ES-I3 (cell line): Measurements from ENCODE around the gene TSPAN4.

ENCODE experiments used
- H3K36me3 ChIP-seq: 2 replicates; pipeline ENCODE4 v1.6.1; 2013; ENCODE audit warnings: mild to moderate bottlenecking, low read length, control low read depth, moderate library complexity; ENCODE audit not compliant: insufficient read depth
- H3K4me1 ChIP-seq: 2 replicates; pipeline ENCODE4 v1.6.1; 2013; ENCODE audit warnings: mild to moderate bottlenecking, control low read depth, low read length; ENCODE audit not compliant: insufficient read depth
- H3K9ac ChIP-seq: 2 replicates; pipeline ENCODE4 v1.6.1; 2013; ENCODE audit warnings: low read depth, mild to moderate bottlenecking, low read length, moderate library complexity
- H3K9me3 ChIP-seq: 2 replicates; pipeline ENCODE4 v1.6.1; 2013; ENCODE audit warnings: mild to moderate bottlenecking, low read length, moderate library complexity; ENCODE audit not compliant: control insufficient read depth, insufficient read depth

Gene TSPAN4

DNA sequence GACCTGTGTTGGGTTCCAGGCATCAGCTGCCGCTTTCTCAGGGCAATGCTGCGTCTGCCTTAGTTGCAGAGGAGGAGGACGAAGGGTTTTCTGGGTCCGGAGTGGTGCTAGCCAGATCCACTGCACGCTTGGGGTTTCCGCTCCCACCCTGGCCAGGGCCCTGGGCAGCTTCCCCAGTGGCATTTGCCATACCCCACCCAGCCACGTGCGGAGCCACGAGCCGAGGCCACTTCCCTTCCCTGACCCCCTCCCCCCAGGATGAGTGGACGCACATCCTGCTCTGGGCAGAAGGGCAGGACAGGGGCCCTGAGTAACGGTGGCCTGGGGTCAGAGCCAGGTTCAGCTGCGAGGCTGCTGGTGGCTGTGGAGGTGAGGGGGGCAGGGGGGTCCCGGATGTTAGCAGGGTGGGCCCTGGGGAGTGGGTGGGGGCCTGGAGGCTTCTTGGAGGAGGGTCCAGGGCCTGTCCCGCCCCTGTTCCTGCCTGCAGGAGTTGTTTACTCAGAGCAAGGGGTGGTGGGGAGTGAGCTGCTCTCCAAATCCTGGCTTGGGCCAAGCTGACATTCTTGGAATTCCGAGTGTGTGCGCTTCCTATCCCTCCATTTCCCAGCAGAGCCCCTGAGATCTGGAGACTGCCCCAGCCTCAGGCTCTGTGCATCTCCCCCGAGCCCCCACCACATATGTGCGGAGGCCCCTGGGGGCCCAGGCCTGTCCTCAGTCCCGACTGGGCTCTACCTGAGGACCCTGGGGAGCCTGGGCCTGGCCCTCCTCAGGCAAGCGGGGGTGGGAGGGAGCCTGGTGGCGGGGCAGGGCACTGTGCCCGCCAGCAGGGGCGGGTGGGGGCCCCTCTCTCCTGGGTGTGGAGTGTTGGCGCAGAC is 1.4 kb downstream of the TSPAN4 start:
- peaks cover 2% of the 10 kb centered on the region for H3K36me3 ChIP-seq
- no peaks in the 10 kb centered on the region for H3K9me3 ChIP-seq
- peaks cover 24% of the 10 kb centered on the region; the same call in 1 of the 2 replicates for H3K4me1 ChIP-seq
- H3K9ac ChIP-seq, result peak overlapping the region; percentile 83

GRCh38 chr11:844693-845644 is 2.3 kb downstream of the TSPAN4 start:
- Histone ChIP-seq H3K4me1 (peaks cover 24% of the 10 kb centered on the region; the same call in 1 of the 2 replicates), H3K36me3 (no peaks in the 10 kb centered on the region), H3K9ac (peak overlapping the region; percentile 38), H3K9me3 (no peaks in the 10 kb centered on the region)

DNA sequence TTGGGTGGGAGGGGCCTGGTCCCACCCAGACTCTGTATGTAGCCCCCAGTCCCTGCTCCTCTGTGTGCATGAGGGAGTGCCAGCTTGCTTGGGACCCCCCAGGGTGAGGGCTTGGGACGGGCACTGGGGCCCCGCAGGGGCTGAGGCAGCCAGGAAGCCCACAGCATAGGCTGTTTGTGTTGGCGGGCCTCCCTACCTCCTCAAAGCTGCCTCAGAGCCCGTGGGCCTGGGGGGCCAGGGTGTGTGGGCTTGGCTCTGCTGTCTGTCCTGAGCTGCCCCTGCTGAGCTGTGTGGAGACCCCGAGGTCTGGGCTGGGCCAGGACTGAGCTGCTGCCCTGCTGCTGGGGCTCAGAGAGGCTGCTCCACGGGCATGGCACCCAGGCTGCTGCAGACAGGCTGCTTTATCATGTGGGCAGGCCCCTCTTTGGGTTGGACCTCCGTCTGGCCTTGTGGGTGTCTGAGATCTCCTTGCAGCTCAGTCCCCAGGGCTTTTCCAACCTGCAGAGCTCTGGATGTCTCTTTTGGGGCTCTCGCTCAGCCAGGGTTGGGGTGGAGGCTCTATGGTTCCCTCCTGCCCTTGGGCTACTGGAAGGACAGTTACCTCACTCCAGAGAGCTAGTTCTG is 3.3 kb downstream of the TSPAN4 start:
- H3K4me1 ChIP-seq, result peaks cover 24% of the 10 kb centered on the region; the same call in 1 of the 2 replicates
- peak overlapping the region; percentile 8; the same call in 1 of the 2 replicates for H3K9ac ChIP-seq
- no peaks in the 10 kb centered on the region for H3K36me3 ChIP-seq
- H3K9me3 ChIP-seq, result no peaks in the 10 kb centered on the region

DNA sequence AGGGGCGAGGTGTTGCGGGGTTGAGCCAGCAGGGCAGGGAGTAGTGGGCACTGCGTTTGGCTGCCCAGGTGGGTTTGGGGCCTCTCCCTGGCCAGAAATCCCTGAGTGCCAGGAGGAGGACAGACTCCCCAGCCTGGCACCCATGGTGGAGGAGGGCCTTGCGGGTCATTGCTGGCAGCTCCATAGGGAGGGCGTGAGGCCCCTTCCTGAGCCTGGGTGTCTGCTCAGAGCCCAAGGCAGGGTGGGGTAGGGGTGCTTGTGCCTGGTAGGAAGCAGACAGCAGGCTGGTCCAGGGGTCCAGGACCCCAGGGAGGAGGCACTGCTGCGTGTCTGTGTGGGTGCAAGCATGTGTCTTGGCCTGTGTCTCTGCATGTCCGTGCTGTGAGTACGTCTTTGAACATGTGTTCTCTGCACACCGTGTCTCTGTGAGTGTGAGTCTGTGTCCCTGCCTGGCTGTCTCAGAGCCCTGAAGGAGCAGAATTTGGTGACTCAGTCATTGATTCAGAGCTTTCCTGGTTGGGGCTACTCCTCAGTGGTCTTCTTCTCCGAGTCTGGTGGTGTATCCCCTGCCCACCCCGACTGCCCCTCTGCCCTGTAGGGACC is 3.9 kb downstream of the TSPAN4 start:
- peaks cover 24% of the 10 kb centered on the region; the same call in 1 of the 2 replicates for H3K4me1 ChIP-seq

DNA sequence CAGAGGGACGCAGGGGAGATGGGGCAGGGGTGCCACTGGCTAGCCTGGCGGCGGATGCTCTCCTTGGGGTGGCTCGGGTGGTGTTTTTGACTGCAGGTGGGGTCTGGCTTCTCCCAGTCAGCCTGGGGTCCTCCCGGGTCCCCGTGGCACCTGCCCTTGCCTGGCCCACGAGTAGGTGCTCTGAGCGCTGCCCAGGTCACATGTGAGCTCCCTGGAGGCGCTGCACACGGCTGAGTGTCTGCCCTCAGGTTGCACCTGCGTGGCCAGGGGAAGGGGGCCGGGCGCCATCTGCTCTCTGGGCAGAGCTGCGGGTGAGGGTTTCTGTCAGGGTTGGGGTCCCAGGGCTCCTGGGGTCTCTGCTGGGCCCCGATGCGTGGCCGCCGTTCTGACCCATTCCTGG is 5.2 kb downstream of the TSPAN4 start:
- Histone ChIP-seq H3K4me1 (peaks cover 24% of the 10 kb centered on the region; the same call in 1 of the 2 replicates), H3K9me3 (no peaks in the 10 kb centered on the region), H3K9ac (no peak overlapping the region), H3K36me3 (no peaks in the 10 kb centered on the region)

More for the DNA sequence above, 3.9 kb downstream of the TSPAN4 start:
- no peak overlapping the region for H3K9ac ChIP-seq
- no peaks in the 10 kb centered on the region for H3K36me3 ChIP-seq
- H3K9me3 ChIP-seq, result no peaks in the 10 kb centered on the region

DNA sequence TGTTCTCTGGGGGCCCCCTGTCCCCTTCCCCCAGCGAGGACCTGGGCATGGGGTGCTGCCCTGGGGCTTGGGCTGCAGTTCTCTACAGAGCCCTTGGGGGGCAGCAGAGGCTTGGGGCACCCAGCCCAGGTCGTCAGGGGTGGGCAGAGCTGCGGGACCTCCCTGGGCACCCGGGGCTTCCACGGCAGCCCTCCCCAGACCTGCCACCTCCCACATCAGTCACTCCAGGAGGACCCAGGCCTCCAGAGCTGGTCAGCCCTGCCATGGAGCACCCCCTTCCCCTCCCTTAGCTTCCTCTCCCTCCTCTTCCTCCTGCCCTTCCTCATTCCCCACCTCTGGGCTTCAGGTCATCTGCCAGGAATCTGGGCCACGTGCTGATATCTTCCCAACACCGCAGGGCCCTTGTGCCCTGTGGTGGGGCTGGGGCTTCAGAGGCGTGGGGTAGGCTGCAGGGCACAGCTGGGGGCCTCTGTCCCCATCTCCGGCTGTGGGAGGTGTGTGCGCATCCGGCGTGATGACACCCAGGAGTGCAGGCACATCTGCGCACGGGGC is 5.8 kb downstream of the TSPAN4 start:
- H3K36me3 ChIP-seq, result no peaks in the 10 kb centered on the region
- H3K9ac ChIP-seq, result peak overlapping the region; percentile 50; the same call in 1 of the 2 replicates
- no peaks in the 10 kb centered on the region for H3K9me3 ChIP-seq
- H3K4me1 ChIP-seq, result peaks cover 27% of the 10 kb centered on the region; the same call in 1 of the 2 replicates

DNA sequence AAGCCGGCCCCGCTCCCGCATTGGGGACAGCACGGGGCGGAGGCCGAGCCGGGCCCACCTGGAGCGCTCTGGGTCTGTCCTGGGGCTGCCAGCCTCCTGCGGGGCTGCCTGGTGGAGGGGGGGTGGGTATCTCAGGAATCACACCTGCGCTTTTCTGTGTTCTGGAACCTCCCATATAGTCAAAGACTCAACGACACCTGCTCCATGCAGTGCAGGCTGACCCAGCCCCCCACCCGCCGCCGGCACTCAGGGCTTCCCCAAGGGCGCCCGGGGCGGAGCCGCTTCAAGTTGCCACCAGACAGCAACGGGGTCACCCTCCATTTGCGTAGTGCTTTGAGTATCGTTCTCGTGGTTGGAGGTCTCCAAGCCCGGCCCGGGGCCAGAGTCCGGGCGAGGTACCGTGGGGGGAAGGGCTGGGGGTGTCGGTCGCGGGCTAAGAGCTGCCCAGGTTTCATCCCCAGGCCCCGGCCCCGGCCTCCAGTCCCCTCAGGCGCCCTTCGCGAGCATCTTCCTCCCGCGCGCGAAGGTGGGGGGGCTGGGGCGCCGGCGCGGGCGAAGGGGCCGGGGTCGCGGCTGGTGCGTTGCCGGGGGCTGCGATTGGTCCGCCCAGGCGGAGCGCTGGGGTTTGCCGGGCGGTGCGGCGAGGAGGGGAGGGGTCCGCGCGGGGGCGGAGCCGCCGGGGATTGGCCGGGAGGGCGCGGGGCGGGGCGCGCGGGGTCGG is 6.6 kb downstream of the TSPAN4 start:
- Histone ChIP-seq H3K36me3 (no peaks in the 10 kb centered on the region), H3K4me1 (peaks cover 27% of the 10 kb centered on the region; the same call in 1 of the 2 replicates), H3K9me3 (no peaks in the 10 kb centered on the region), H3K9ac (peak overlapping the region; percentile 50)

- Histone ChIP-seq H3K9ac (peak overlapping the region; percentile 41; the same call in 1 of the 2 replicates), H3K4me1 (peaks cover 24% of the 10 kb centered on the region; the same call in 1 of the 2 replicates), H3K9me3 (no peaks in the 10 kb centered on the region), H3K36me3 (no peaks in the 10 kb centered on the region)
Observed at GRCh38 chr11:849951-850774, 7.5 kb downstream of the TSPAN4 start.

DNA sequence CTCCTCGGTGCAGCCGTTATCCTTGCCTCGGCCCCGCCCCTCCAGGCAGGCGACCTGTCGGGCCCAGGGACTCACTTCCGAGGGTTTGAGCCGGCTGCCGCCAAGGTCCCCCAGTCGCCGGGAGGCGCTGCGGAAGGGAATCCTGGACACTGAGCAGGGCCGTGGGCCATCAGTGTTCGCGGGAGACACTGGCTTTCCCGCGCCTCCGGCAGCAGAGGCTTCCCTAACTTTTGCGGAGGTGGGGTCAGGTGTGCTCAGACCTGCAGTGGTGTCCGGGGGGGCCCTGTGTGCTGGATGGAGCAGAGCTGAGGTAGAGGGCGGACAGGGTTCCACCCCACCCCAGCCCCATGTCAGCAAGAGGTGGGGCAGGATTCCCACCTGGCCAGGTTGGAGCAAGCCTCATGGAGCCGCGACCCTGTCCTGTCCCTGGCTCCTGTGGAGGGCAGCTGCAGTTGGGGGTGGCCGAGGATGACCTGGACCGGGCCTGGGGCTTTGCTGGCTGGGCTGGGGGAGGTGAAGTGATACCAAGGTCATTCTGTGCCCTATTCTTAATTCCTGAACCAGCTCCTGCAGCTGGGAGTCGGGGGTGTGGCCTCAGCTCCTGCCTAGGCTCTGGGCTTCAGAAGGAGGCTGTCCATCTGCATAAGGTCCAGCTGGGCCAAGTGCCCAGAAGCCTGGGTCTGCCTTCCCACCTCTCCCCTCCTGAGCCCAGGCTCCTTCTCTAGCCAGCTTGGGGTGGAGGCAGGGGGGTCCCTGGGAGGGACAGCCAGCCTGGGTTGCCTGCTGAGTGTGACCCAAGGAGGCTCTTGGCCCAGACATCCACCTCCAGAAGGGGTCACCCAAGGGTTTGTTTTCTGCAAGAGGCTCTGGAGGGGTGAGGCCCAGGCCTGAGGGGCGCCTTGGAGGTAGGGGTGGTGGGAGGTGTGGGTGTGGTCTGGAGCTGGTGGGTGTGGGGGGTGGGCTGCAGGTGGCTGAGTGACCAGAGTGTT is 8.4 kb downstream of the TSPAN4 start:
- peaks cover 15% of the 10 kb centered on the region; the same call in 1 of the 2 replicates for H3K4me1 ChIP-seq
- H3K9me3 ChIP-seq, result no peaks in the 10 kb centered on the region
- peak overlapping the region; percentile 41; the same call in 1 of the 2 replicates for H3K9ac ChIP-seq
- H3K36me3 ChIP-seq, result no peaks in the 10 kb centered on the region

GRCh38 chr11:852762-853161 is 10.1 kb downstream of the TSPAN4 start:
- no peak overlapping the region for H3K9ac ChIP-seq
- H3K9me3 ChIP-seq, result no peaks in the 10 kb centered on the region
- H3K4me1 ChIP-seq, result peaks cover 7% of the 10 kb centered on the region; the same call in 1 of the 2 replicates
- H3K36me3 ChIP-seq, result no peaks in the 10 kb centered on the region

DNA sequence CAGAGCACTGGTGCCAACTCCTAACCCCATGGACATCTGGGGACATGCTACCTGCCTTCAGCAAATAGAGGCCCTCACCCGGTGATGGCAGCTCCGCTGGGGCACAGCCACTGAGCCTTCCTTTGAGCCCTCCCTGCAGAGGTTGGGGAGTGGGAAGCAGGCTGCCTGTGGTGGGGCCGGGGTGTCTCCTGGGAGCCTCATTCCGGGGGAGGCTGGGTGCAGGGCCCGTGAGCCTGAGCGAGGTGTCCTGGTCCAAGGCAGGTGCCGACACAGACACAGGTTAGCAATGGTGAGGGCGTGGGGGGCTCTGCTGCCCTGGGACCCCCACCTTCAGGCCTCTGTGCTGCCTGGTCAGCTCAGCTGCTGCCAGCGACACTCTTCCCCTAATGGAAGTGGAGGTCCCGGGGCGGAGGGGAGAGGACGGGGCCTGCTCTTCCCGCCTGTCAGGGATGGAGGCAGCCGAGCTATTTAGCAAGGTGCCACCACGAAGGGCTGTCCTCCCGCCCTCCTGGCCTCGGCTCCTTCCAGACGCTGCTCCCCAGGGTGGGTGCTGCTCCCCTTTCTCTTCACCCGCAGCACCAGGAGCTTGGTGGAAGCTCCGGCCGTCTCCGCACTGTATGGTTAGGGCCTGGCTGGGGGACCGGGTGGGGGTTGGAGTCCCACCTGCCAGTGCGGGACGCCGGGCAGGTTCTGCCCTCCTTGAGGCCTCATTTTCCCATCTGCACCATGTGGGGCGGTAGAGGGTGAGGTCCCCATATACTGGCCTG is 11.2 kb downstream of the TSPAN4 start:
- Histone ChIP-seq H3K9ac (no peak overlapping the region), H3K36me3 (no peaks in the 10 kb centered on the region), H3K4me1 (peaks cover 3% of the 10 kb centered on the region; the same call in 1 of the 2 replicates), H3K9me3 (no peaks in the 10 kb centered on the region)
